GM12874 (cell line): Measurements from ENCODE around the gene CCDC138.

Experiments used
- CTCF ChIP-seq: IDR thresholded peaks from 2 replicates; pipeline ENCODE4 v1.5.1; 2011; ENCODE audit warnings: low read depth, mild to moderate bottlenecking, control low read depth, low read length, moderate library complexity; ENCODE audit not compliant: insufficient read depth

Gene CCDC138

GRCh38 chr2:108918156-108918874 is 131.7 kb downstream of the CCDC138 start:
- no peak for TF ChIP-seq CTCF

- TF ChIP-seq CTCF, result no peak
Observed at GRCh38 chr2:108918941-108919341, 132.4 kb downstream of the CCDC138 start.

GRCh38 chr2:108919571-108920373 is 133.2 kb downstream of the CCDC138 start:
- no peak for TF ChIP-seq CTCF

- no peak for TF ChIP-seq CTCF
Observed at GRCh38 chr2:108920686-108921085, 134.1 kb downstream of the CCDC138 start.

- no peak for TF ChIP-seq CTCF
Observed at GRCh38 chr2:108921096-108922030, 134.8 kb downstream of the CCDC138 start.

GRCh38 chr2:108922141-108922915 is 135.8 kb downstream of the CCDC138 start:
- TF ChIP-seq CTCF, result no peak
